HG03066 (cell line): Measurements from ENCODE around the gene PHYKPL.

ENCODE experiments used
- ATAC-seq: cut with Tn5 transposase; IDR thresholded peaks from one replicate; pipeline ENCODE4 v1.9.1; 2021; ENCODE audit warnings: low read depth; ENCODE audit not compliant: unreplicated experiment

The PHYKPL gene

GRCh38 chr5:178227138-178227659, 5.4 kb downstream of the PHYKPL start:
- ATAC-seq, result no peak

- no peak for ATAC-seq
These were observed 7.4 kb downstream of the PHYKPL start for GRCh38 chr5:178225174-178225573.

DNA sequence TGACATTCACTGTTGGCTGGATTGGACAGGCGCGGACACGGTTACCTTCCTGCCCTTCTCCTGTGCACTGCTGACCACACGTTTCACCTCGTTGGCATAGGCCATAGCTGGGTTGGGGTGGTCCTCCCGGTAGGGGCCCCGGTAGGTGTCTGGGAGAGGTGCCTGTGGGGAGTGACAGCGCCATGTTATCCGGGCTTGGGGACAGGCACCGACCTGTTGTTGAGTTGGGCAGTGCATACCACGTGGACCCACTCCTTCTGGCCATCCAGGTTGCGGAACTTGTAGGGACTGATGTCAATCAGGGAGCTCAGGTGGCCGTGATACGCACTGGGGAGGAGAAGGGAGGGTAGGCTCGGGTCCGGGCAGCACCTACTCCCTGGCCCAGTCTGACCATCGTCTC, 8.2 kb downstream of the PHYKPL start:
- ATAC-seq, result no peak

DNA sequence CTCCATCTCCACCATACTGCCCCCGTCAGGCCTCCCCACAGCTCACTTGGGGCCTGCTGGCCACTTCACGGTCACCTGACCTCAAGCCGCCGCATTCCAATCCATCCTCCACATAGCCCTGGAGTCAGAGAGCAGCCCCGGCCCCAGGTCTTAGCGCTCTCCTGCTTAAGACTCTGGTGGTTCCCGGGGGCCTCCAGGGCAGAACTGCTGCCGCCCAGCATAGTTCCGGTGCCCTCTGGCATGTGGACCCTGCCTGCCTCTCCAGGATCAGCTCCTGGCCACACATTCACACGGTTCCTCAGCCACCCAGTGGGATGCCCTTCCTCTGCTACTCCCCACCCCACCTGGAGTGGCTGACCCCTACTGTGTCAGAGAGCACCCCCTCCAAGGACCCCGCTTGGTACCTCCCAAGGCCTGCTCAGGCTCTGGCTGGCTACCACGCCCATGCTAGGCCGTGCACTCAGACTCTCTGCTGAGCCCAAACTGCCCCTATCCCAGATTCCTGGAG, 8.7 kb downstream of the PHYKPL start:
- ATAC-seq, result no peak

DNA sequence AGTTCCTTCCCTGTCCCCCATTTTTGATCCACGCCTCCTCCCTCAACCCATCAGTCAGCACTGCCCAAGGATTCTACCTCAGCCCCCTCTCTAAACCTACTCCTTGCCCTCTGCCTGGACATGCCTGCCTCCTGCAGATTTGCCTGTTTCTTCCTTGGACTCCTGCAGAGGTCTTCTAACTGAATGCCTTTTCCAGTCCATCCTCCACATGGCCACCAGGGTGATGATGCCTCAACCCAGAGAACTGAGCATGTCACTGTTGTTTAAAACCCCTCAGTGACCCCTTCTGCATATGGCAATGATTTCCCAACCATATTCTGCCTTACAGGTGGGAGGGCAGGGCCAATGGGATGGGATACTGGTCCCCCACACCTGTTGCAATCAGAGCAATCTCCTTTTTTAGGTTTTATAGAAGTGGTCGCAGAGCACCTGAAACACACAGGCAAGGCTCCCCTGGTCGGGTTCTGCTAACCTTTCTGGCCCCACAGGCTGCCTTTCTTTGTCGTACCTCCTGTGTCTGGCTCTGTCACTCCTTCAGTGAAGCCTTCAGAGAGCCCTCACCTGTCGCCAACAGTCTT, 9.3 kb downstream of the PHYKPL start:
- ATAC-seq, result no peak

DNA sequence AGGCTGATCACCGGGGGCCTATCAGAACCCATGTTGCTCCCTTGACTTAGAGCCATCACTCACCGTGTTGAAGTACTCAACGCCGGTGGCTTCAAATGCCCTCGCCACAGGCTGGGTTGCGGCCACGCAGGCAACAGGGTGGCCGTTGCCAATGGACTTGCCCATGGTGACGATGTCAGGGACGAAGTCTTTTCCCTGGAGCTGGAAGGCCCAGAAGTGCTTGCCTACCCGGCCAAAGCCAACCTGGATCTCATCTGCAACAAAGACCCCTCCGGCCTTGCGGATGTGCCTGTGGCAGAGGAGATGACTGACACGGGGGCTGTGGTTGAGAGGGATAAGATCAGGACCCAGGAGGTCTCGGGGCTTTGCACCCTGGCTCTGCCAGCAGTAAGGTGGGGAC, 10.3 kb downstream of the PHYKPL start:
- no peak for ATAC-seq

DNA sequence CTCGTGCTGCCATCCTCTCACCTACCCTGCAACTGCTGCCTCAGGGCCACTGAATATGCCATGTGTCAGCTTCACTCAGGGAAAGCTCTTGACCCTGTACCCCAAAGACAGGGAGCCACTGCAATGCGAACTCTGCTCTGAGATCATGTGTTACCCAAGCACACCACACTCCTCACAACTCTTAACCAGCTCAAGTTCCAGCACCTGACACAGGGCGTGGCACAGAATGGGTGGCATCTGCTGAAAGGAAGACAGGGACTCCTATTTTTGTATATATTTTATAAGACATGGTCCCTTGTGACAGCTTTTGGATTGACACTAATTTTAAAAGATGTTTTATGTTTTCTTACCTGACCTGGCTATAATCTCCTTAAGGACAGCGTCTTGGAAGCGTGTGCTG, 10.7 kb downstream of the PHYKPL start:
- ATAC-seq, result no peak

- ATAC-seq, result no peak
These were observed 11.3 kb downstream of the PHYKPL start for GRCh38 chr5:178221282-178221681.

- ATAC-seq, result no peak
These were observed 13.8 kb downstream of the PHYKPL start for GRCh38 chr5:178218827-178219226.

GRCh38 chr5:178218237-178218776, 14.3 kb downstream of the PHYKPL start:
- ATAC-seq, result no peak

GRCh38 chr5:178216779-178217178, 15.8 kb downstream of the PHYKPL start:
- ATAC-seq, result no peak

GRCh38 chr5:178216088-178216534, 16.5 kb downstream of the PHYKPL start:
- no peak for ATAC-seq

GRCh38 chr5:178215280-178216002, 17.2 kb downstream of the PHYKPL start:
- no peak for ATAC-seq

DNA sequence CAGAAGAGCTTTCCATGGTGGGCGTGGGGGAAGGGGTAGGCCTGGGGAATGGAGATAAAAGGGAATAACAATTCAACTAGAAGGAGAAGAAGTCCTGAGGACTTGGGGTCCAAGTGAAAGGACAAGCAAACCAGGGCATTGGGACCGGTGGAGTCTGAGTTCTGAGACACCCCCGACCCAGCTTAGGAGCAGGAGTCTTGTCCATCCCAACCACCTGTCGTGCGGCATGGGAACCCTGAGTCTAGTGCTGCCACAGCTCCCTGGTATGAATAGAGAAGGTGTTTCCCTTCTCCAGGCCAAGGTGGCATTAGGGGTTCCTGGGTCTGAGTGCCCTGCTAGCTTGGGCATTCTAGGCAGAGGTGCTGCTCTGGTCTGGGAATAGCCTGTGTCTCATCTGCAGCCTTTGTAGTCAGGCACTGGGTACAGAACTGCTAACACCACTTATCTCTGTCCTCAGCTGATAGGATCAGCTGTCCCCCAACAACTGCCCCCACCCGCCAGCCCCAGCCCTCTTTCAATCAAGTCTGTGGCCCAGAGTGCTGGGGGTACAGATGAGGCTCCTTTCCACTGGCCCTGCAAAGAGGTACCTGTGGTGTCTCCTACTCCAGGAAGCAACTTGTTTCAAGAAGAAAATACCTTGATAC, 18.3 kb downstream of the PHYKPL start:
- no peak for ATAC-seq

- no peak for ATAC-seq
These were observed 18.9 kb downstream of the PHYKPL start for GRCh38 chr5:178213748-178214151.

- ATAC-seq, result no peak
These were observed 19.6 kb downstream of the PHYKPL start for GRCh38 chr5:178213003-178213461.

DNA sequence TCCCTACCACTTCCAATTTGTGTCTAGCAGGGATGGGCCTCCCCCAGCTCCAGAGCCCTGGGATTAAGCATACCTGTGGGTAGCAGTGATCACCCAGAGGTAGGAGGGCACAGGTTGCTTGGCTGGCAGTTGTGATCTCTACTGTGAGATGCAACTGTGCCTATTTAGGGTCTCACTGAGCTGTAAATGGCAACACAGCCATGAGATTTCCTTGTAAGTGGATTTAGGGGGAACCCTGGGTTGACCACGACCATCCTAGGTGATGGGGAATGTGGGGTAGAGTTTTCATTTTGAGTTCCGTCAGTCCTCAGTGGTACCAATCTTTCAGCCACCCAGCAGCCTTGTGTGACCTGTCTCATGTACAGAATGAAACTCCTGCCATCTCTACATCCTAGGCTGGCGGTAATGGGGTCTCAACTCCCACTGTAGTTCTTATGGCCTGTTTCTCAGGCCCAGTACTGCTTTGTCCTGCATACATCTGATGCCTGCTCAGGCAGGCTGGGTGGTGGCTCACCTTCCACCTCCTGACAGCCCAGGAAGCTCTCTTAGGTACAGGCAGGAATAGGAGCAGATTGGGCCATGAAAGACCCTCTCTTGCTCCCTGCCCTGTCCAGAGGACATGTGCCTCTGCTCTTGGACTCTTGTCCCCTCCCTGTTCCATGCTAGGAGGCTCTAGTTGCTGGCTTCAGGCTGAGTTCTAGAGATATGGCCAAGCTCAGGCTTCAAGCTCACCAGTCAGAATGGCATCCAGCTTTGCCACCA, 20.2 kb downstream of the PHYKPL start:
- ATAC-seq, result no peak

- no peak for ATAC-seq
These were observed 21.2 kb downstream of the PHYKPL start for GRCh38 chr5:178211095-178212048.

GRCh38 chr5:178210686-178211085, 21.9 kb downstream of the PHYKPL start:
- ATAC-seq, result no peak
